HPDE6-E6E7 (cell line): ENCODE measurements around the gene CPLANE2.
"Not testable (repeated sequence)": the region's sequence is repeated elsewhere in the genome, so short reads cannot be mapped to it uniquely, and the experiment has no call there.

ENCODE experiments used
- DNase-seq: peaks from one replicate; pipeline ENCODE4 v3.0.0; 2011; ENCODE audit warnings: missing footprints; ENCODE audit errors: extremely low spot score

The CPLANE2 gene

DNA sequence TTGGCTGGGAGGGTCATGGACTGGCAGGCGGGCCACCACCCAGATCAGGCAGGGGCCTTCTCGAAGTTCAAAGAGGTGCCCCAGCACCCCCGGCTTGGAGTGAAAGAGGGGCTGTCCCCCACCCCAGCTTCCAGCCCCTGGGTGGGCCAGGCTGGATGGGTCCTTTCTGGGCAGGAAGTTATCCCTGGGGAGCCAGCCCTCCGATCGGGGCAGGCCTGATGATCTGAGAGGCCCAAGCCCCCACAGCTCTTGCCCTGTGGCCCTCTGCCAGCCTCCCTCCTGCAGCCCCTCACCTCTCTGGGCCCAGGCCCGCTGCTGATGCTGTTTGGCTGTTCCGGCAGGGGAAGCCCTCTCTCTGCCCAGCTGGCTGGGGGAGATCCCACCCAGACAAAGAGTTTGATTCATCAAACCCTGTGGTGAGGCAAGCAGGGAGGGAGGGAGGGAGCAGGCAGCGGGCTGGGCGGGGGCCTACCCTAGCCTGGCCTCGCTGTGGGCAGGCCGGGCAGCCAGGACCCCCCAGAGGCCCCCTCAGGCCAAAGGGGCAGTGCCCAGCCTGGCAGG, 27.1 kb downstream of the CPLANE2 start:
- no peak for DNase-seq

DNA sequence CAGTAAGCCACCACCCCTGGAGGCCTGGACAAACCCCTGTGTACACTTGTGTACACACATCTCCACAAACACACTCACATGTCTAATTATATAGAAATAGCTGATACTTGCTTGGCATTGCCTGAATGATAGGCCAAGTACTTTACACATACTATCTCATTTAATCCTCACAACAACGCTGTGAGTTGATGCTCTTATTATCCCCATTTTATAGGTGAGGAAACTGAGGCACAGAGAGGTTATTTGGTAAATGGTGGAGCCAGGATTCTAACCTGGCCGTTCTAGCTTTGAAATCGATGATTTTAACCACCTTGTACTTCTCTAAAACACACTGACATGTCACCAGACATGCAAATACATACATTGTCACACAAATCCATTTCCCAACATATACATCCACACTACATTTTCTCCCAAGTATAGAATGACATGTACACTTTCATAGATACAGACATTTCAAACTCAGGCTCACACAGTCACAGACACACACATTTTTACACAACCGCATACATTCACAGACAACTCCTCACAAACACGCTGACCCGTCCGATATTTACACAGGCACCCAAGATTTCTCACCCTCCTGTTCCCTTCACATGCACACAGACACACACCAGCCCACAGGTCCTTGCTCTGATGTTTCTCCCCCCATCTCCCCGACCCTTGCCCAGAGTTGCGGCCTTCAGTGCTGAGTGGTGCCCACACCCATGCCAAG, 27.7 kb downstream of the CPLANE2 start:
- no peak for DNase-seq

DNA sequence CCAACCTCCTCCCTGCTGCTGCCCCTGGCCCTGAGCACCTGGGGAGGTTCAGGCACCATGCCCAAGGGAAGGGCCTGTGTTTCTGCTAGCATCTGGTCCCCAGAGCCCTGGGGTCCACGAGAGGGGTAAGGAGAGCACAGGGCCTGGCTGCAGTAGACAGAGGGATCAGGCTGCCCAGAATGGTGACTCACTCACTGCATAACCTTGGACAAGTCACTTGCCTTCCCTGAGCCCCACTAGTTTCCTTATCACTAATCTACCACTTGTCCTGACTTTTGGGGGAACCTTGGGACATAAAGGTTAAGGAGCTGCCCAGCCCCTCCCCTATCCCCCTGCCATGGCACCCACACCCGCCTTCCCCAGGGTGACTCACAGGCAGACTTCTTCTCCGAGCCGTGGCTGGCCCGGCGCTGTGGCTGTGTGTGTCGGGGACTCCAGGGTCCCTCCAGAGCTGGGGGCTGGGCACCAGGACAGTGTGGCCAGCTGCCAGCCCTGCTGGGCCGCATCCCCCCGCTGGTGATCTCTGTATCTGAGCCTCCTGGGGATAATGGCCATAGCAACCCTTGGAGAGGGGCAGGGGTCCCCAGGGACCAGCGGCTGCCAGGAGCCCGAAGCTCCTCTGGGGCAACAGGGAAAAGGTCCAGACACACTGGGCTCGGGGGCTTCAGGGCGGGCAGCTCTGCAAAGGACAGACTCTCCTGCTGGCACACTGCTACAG, 28.6 kb downstream of the CPLANE2 start:
- no peak for DNase-seq

DNA sequence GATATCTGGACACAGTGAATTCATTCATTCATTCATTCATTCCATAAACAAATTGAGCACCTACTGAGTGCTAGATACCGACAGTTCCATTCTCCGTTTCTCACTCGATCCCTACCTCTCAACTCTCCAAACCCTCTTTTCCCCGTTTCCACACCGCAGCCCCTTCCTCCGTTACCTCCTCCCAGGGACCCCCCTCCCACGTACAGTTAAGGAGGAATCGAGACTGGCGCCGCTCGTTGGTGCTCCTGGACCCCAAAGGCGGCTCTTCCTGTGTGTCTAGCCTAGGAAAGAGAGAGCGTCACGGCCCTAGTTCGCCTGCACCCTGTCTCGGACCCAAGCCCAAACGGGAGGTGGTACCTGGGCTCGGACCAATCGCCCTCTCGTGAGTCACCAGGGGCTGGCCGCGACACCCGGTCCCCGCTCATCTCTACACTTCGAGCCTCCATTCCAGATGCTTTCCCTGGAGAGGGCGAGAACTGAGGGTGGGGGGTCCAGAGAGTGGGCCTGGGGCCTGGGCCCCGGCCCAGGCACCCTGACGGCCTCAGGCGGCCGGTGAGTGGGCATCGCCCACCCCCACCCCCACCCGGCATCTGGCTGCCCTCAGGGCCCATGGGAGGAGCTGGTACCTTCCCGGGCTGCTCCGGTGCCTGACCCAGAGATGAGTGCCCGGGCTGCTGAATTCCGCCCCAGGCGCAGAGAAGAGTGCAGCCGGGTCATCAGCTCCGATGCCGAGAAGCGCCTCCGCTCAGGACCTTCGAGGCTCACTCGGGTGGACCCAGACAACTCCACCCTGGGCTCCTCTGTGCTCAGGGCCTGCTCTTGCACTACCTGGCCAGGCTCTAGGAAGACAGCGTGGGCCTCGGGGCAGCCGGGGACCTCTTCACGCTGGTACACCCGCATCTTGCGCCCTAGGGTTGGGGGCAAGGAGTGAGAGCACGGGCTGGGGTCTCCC, 29.4 kb downstream of the CPLANE2 start:
- DNase-seq = no peak

DNA sequence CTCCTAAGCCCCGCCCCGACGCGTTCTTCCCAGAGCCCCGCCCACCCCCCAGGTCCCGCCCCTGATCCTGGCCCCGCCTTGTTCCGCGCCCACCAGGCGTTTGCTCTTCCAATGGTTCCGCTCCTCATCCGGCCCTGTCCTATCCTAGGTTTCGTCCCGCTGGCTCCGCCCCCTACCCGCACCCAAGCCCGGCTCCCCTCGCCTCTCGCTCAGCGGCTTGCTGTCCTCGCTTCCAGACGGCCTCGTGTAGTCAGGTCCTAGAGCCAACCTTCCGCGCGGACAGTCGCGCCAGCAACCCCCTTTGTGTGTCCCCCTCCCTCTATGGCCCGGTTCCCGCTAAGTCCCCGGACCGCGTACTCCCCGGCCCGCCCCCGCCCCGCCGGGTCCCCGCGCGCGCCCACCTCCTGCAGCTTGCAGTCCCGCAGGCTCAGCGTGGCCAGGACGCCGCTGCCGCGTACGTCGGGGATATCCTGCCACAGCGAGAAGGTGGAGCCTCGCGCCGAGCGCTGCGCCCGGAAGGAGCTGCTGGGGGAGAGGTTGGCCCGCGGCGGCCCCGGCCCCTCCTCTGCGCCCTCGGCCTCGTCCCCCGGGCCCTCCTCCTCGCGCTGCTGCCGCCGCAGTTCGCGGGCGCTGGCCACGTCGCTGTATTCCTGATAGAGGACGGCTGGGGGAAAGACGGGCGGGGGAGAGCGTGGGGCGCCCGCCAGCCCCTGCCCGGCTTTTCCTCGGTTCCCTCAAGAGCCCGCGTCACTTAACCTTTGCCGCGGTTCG, 30.3 kb downstream of the CPLANE2 start:
- peak; percentile 96 for DNase-seq

DNA sequence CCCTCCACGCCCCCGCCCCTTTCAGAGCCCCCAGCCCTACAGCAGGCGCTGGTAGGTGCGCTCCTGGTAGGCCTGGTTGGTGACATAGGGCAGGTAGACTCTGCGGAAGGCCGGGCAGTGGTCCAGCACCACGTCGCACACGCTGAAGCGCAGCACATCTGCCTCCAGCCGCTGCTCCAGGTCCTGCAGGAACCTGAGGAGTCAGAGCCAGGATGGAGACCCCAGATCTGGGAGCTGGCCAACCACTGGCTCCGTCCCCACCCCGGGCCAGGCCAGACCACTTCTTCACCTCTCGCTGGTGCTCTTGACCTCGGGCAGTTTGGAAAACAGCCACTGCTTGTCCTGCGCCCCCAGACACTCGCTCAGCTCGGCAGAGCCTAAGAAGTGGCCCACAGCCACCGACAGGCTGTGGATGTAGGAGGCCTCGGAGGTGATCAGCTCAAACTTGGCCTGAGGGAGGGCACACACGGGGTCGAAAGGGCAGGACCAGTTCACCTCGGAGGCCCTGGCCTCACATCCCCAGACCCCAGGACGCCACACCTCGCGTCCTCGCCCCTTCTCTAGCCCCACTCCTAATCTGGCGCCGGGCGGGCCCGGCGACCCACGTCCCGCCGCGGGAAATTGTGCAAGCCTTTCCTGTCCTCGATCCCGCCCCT, 31.0 kb downstream of the CPLANE2 start:
- no peak for DNase-seq

DNA sequence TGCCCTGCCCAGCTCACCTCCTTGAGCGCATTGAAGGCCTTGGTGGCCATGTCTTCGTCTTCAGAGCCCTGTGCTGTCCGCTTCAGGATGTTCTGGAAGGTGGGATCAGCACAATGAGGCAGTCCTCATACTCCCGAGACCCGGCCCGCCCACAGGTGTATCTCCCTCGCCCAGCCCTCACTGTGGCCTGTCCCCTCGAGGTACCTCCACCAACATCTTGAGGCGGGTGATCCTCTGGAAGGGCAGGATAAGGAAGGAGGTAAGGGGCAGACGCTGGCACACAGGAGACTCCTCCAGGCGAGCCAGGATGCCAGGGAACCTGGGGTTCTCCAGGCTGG, 31.7 kb downstream of the CPLANE2 start:
- DNase-seq = no peak

DNA sequence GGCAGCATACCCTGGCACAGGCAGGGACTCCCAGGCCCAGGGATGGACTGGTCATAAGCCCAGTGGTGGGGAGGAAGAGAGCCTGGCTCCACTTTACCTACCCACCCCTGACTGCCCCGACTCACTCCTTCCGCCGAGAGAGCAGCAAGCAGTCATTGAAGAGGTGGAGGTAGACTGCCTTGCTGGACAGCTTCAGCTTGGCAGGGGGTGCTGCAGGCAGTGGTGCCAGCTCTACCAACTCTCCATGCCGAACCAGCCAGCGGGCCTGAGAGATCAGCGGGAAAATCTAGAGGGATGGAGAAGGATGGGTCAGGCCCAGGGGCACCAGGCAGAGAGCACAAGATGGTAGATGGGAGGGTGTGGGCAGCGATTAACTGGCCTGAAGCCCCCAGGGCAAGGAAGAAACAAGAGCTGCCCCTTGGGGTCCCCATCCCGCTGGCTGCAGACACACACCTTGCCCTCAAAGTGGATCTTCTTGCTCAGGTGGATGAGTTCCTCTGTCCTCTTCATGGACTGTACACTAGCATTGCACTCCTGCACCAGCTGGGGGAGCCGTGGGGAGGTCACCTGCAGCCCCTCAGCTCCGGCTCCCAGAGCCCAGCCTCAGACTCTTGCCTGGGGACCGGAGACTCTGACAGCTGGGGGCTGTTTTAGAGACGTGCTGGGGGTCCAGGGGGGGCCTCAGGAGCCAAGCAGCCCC, 32.2 kb downstream of the CPLANE2 start:
- DNase-seq = no peak

DNA sequence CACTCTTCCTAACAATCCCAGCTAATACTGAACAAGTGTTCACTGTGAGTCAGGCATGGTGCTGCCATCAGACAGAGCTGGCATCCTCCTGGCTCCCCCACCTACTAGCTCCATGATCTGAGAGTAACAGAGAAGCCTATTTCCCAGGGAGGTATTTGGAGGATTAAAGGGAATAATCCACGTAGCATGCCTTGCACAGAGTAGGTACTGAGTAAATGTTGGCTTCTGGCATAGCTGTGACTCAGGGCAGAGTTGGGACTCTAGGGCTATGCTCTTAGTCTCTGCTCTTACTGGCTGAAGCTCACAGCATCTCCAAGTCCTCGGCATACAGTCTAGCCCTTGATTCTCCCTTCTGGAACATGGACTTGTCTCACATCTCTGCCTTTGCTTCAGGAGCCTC, 32.8 kb downstream of the CPLANE2 start:
- no peak for DNase-seq

DNA sequence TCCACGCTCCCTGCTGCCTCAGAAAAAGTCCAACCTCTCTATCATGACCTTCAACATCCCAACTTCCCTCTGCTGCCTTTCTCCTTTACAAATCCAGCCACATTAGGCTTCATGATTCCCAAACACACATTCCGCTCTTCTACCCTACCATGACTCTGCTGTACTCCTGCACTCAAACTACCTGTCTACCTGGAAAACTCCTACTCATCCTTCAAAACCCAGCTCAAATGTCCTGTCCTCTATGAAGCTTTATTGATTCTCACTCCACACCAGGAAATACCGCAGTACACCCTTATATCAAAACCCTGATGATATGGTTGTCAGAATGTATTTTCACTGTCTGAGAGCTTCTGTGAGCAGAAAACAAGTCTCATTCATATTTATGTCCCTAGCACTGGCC, 33.4 kb downstream of the CPLANE2 start:
- DNase-seq = no peak

DNA sequence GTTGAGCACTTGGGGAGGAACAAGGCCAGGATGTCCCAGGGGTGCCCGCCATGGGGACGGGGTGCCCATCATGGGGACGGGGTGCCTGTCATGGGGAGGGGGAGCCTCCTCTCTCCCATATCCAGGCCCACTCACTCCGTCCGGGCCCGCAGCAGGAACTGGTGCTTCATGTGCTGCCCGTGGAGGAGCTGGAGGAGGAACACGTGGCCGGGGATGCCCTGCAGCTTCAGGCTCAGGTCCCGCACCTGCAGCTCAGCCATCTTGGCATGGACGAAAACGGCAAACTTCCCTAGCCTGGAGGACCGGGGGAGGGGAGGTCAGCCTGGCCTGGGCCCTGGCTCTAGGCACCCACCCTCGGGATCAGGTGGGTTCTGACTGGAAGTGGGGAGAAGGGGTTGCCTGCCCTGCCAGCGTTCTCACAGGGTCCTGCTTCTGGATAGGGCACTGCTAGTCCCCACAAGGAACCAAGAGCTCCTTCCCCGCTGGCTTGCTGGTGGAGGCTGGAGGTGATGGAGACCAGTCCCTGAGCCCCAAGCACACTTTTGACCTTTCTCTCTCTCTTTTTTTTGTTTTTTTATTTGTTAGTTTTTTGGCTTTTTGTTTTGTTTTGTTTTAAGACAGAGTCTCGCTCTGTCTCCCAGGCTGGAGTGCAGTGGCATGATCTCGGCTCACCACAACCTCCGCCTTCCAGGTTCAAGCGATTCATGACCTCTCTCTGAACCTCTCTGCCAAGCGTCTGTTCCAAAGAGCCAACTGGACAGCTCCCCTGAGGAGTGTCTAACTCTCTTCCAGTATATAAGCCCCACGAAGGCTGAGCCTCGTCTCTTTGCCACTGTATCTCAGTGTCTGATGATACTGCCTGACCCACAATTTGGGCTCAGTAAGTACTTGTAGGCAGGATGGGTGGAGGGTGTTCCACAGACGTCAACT, 34.4 kb downstream of the CPLANE2 start:
- no peak for DNase-seq

DNA sequence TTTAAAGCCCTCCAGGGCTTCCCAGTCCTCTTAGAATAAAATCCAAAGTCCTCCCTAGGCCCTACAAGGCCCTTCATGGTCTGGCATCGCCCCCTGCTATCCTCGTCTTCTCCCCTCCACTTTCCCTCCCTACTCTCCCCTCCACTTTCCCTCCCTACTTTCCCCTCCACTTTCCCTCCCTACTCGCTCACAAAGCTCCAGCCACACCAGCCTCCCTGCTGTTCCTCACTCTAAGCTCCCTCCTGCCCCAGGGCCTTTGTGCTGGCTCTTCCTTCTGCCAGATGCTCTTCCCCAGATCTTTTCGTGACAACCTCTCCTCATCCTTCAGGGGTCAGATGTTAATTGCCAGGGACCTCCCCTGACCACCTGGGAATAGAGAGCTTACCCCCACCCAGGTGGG, 37.3 kb downstream of the CPLANE2 start:
- no peak for DNase-seq

DNA sequence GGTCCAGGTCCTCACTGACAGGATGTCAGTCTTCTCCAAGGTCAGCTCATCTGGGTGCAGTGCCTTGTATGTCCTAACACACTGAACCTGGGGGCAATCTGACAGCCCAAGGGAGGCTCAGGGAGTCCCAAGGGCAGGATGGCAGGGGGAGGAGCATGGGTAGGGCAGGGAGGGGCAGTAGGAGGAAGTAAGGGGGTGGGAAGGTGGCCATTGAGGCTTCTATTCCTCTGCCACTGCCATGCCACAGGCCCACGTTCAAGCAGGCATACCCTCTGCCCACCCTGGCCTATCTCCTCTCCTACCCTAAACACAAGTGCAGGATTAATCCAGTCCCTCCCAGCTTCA, 37.9 kb downstream of the CPLANE2 start:
- no peak for DNase-seq

DNA sequence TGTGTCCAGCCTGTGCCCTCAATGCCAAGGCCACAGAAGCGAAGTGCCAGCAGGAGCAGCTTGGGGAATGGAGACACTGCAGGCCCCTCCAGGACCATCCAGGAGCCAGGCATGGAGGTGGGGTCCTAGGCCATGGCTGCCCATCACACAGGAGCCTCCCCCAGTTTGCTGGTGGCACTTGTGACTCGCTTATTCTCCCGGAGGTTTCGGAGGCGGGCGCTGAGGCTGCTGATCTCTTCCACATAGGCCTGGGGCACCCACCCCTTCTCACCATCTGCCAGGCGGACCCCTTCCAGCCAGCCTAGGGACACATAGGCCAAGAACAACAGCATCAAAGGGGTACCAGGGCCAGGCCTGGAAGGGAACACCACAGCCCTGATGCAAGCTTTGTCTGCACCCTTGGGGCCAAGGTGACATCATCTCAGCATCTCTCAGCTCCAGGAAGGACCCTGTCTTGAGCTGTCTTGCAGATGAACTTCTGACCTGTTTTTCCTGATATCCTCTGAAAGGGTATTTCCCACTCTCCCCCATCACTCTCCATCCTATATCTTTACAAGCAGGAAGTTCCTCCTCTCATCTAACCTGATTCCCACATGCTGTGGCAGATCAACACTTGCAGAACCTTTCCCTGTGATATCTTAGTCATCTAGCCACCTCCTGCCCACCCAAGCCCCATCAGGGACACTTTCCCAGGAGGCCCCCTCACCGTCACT, 38.4 kb downstream of the CPLANE2 start:
- DNase-seq = no peak

DNA sequence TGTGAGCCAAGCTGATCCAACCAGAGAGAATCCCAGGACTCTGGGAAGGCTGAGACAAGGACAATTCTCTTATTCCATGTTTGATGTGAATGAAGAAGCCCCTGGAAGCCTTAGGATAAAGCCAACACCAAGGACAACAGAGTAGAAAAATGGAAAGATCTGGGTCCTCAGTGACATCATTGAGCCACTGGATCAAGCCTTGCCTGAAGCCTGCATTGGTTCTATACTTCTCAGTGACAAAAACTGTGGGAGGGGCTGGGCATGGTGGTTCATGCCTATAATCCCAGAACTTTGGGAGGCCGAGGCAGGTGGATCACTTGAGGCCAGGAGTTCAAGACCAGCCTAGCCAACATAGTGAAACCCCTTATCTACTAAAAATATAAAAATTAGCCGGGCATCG, 40.1 kb downstream of the CPLANE2 start:
- DNase-seq = no peak

DNA sequence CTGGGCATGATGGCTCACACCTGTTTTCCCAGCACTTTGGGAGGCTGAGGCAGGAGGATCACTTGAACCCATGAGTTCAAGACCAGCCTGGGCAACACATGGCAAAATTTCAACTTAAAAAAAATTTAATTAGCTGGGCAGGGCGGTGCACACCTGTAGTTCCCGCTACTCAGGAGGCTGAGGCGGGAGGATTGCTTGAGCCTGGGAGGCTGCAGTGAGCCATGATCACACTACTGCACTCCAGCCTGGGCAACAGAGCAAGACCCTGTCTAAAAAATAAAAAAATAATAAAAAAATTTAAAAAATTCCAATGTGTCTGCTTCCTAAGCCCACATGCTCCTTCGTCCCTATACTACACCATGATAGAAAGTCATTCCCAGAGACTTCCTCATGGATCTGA, 40.8 kb downstream of the CPLANE2 start:
- not testable (repeated sequence) for DNase-seq

DNA sequence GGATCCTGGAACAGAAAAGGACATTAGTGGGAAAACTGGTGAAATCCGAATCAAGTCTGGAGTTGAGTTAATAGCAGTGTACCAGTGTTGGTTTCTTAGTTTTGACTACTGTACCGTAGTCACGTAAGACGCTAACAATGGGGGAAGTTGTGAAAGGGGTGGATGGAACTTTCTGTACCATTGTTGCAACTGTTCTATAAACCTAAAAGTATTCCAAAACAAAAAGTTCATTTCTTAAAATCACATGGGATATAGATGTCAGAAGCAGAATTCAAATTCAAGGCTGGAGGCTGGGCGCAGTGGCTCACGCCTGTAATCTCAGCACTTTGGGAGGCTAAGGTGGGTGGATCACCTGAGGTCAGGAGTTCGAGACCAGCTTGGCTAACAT, 41.5 kb downstream of the CPLANE2 start:
- no peak for DNase-seq

DNA sequence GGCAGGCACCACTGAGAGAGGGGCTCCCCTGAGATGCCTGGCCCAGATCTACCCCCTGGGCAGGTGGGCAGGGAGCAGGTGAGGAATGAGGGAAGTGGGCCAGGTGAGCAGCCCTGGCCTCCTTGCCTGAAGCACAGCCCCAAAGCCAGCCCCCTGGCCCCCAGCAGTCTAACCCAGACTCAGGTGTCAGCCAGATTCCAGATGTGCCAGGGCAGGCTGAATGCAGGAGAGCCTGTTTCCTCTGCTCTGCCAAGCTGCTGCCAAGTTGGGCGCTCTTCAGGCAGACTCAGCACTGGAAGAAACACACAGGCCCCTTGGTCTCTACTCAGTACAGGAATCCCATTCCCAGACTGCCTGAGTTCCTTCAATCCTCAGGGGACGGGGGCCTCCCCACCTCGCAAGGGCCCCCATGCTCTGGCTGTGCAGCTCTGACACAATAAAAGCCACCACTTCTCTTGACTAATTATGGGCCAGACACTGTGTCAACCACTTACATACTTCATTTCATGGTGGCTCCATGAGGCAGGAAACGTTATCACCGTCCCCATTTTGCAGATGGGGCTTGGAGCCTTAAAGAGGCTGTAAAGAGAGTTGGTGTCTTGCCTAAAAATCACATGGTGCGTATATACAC, 45.0 kb downstream of the CPLANE2 start:
- DNase-seq = no peak
